GM04504 (cell line): ENCODE results near the gene CCR5AS.
A peak's percentile ranks its signal among the peaks of the same experiment; 100 is the strongest.
"Not testable (repeated sequence)": the region's sequence is repeated elsewhere in the genome, so short reads cannot be mapped to it uniquely, and the experiment has no call there.

Experiments used
- DNase-seq: peaks from one replicate; pipeline ENCODE4 v3.0.0-alpha.2; 2012; ENCODE audit warnings: low read depth

CCR5AS gene

GRCh38 chr3:46406788-46407611 lies at the start of gene CCR5AS, which contains the start of gene CCRL2:
CCR5AS (minus strand) TSS chr3:46407066.
CCRL2 (plus strand) TSS chr3:46407259; CDS start chr3:46408080, 821 bp downstream.
- peak; percentile 3 for DNase-seq

- DNase-seq, result no peak
Observed at GRCh38 chr3:46456118-46456517, 49.3 kb upstream of the CCR5AS start.

DNA sequence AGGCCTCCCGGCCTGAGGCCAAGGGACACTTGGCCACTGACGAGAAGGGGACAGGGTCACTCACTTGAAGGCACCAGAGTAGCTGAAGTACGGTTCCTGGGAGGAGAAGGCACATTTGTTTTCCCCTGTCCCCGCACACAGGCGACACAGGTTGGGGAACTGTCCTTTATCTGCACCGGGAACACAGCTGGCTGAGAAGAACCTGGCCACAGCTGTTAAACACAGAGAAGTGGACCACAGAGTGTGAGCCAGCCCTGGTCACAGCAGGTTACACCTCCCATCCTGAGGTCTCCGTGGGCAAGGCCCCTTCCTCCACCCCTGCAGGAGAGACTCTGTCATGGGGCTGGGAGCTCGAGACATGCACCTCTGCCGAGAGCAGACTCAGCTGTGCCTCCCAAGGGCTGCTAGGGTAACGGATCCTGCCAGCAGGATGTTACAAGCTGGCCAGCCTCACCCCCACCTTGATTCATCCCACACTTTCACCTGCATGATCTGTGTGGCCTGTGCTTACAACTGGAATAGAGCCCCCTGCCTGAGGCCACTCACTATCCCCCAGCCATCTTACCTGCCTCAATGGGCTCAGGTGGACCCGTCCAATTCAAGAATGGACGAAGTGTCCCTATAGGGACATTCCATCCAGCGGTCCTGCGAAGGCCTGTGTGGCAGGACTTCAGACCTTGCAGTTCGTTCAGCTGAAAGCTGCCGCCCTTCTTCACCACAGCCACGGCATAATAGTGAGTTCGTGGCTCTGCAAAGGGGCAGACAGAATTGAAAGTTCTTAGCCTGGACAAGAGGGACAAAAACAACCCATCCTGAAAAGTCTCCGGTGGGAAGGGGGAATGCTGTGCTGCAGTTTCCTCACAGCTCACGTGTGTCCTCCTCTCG lies 48.6 kb upstream of the CCR5AS start:
- no peak for DNase-seq

DNA sequence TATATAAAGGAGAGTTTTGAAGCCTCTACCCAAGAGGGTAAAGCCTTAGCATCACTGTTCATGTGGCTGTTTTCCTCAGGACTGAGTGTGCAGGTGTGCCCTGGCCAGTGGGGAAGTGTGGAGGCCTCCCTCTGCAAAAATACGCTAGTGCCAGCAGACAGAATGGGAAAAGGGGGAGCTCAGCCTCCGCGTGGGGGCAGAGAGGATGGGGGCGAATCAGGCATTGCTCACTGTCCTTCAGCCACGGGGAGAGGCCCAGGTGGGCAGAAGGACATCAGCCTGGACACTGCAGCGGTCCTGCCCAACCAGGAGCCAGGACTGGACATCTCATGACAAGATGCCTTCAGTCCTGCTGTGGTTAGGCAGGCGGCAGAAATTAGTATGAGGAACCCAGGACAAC lies 47.7 kb upstream of the CCR5AS start:
- no peak for DNase-seq

DNA sequence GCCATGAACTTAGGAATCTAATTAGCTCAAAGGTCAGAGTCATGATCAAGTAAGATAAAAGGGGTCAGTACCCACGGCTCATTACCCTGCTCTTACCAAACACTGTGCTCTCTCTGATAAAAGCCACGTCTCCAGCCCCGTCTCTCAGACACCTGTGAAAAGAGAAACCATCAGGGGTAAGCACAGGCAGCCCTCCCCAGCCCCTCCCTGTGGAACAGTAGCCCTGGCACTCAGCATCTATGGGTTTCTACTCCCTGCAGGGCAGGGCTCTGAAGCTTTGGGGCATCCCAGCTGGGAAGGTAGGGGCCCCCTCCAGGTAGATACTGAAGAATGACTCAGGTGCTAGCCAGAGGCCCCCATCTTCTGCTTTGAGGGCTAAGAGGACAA lies 47.3 kb upstream of the CCR5AS start:
- DNase-seq, result no peak

DNA sequence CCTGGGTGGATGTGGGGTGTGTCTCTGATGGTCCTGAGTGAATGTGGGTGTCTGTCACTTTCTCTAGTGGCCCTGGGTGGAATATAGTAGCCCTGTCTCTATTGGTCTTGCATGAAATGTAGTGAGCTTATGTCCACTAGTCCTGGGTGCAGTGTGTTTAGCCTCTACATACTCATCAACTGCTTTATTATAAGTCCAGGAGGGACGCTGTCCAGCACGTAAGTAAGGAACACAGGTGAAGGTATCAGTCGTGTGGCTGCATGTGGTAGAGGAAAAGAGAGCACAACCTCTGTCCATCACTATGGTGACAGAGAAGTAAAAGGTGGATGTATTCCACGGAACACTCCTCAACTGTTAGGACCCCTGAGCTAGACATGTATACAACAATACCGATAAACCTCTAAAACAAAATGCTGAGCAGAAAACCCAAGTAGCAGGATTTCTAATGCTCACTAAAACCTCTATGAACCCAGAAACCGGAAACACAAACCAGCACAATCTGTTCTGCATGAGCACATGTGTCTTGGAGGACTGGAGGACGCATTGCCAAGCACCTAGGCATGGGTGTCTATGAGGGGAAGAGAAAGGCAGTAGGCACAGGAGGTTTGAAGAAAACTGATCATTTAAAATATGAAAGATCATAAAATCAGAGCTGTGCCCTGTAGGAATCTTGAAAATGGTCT lies 46.8 kb upstream of the CCR5AS start:
- DNase-seq, result no peak

DNA sequence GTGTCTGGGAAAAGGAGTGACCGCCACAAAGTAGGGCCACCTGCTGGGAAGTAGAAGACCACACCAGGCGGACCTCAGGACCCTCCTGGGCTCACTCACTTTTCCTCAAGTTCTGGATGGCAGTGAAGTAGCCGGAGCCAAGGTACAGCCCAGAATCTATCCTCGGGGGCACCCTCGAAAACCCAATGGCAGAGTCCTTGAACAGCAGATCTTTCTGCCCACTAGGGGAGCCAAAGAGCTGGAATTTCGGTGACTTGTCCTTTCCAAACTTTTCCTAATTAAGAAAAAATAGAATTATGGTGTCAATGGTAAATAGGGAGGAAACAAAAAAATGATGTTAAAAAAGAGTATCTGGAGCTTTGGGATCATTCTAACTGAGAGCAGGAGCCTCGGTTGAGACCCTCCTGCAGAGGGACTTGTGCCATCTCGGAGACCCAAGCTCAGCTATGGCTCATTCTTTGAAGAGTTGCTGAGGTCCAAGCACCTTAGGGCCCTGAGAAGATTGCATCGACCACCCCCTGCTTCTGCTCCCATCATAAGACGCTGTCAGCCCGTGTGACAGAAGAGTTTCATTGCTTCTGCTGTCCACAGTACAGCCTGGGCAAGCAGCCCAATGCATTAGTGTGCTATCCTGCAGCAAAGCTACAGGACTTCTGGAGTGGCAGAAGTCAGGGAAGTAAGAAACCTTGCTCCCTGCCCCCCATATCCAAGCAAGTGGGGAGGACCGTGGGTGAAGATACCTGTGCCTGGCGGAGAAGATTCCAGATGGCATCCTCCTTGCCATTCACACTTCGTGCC lies 43.1 kb upstream of the CCR5AS start:
- DNase-seq, result no peak

DNA sequence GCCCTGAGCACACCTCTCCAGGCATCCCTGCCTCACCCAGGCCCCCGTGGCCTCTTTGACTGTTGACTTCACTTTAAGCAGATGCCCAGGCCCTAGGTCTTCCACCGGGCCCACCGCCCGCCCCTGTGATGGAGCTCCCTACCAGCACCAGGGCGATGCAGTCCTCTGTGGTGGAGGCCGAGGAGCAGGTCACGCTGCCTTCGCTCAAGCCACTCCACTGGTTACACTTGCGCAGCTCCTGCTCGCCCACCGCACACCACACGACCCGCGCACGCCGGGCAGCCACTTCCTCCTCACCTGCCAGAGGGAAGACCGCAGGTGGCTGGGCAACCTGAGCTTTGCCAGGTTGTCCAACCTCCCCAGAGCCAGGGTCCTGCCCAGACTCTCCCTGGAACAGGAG lies 41.9 kb upstream of the CCR5AS start:
- DNase-seq, result no peak

DNA sequence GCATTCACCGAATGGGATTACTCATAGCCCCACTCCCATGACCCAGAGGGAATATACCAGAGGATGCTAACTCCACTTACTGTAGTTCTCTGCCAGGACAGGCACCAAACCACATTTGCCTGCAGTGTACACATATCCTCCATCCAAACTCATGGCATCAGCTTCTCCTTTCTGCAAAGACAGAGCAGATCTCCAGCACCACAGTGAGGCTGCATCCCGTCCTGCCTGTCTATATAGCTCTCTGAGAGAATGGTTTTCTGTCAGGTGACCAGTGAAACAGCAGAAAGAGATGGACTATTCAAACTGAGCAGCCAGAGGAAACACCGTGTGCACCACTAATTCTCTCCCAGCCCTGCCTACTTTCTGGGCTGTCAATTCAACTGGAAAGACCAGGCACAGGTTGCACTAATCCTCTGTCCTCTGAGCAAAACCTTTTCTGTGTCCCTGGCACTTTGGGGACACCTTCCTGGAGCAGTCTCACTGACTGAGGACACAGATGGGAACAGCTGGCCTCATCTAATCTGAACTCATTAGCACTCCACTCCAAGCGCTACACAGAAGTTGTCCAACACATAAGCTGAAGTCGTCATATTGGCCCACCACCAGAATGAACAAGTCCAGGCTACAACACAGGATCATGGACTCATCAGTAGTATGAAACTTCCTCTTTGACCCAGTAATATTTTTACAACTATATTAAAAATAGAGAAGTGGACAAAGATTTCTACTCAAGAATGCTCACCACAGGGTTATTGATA lies 40.5 kb upstream of the CCR5AS start:
- DNase-seq, result no peak

DNA sequence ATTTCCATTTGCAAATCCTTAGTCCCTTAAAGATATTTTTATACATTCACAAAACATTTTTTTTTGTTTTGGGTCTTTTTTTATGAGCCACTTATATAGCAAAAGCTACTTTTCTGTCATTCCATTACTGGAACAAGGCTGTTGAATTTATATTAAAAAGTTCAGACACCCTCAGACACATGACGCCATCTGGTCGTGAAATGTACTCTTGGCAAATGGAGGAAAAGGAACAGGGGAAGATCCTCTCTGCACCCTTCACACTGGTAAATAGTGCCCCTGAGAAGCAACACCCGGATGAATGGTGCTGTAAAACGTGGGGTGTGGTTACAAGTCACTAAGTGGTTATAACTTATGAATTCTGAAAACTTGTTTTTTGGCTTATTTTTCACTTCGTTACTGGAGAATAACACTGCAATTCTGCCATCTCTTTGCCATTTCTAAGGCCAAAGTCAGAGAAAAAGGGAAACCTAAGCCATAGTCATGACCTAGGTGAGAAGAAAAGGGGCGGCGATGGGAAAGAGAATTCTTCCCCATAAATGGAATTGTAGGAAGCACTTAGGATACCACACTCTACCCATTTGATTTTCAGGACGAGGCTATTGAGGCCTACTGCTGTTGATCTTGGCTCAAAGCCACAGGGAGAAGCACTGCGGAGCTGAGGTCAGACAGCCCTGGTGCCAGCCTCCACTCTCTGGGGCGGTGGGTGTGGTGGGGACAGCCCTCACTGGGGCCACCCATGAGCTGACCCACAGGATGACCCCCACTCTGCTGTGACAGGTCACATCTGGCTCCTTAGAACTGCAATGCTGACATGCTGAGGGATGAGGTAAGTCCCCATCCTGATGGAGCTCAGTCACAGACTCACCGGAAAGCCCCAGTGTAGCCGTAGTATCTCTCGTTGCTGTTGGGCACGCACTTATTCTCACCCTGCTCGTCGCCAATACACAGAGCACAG lies 36.0 kb upstream of the CCR5AS start:
- DNase-seq, result no peak

DNA sequence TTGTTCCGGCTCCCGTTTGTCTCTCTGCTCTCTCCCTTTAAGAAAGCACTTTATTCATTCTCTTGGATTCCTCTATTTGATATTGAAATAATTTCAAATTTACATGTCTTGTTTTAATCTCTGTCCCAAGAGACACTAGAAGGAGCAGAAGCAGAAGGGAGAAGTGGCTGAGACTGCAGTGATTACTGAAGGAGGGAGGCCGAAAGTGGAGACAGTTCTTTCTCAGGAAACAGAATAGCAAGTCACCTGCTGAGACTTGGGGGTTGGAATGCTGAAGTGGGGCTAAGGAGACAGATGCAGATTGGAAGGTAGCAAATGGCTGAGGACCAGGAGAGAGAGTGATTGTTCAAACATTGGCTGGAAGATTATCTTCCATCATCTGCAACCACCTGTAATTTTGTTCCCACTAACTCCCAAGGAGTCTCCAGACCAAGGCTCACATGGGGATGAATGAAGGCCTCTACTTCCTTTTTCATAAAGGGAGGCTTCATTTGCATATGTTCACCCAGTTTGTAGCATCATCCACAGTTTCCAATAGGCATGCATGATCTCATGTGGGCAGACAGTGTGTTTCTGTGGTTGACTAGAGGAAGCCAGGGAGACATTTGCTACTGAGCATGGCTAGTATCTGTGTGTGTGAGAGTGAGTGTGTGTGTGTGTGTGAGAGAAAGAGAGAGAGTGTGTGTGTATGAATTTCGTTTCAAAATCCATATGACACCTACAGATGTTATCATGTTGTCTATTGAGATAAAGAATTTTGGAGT lies 33.8 kb upstream of the CCR5AS start:
- no peak for DNase-seq

DNA sequence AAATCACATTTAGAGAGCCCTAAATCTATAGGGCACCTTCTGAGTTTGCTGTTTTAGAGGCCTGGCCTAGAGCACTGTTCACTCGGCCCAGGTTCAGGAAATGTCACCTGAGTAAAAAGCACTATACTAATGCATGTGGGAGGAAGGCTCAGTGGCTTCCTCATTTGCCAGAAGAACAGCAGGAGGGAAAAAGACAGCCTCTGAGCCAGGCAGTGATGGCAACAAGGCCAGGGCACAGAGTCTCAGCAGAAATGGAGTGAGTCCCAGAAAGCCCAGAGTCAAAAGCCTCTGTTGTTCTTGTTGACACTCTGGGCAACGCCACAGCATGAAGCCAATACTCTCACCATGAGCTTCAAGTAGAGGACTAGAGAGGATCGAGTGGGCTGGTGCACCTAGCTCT lies 32.0 kb upstream of the CCR5AS start:
- DNase-seq, result no peak

DNA sequence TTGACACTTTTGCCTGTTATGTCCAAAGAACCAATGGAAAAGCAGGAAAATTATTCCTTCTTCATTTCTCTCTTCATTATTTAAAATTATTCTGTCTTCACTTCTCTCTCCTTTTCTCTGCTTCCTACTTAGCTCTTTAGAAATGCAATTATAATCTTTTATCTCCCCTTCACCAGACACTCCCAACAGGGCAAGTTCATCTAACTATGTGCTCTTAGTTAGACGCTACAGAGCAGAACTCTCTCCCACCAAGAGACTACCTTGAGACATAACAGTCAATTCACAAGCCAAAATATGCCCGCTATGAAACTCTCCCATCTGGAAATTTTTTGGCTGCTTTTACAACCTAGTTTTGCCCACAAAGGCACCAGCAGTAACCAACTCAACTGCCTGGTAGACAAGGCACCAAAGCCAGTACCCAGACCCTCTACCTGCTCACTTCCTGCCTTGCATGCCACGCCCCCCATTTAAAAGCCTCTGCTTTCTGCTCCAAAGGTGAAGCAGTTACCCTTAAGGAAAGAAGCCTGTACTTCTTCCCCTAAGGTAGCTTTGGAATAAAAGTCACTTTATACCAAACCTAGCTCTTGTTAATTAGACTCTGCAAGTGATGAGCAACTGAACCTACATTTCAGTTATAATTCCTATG lies 28.3 kb upstream of the CCR5AS start:
- DNase-seq, result no peak

DNA sequence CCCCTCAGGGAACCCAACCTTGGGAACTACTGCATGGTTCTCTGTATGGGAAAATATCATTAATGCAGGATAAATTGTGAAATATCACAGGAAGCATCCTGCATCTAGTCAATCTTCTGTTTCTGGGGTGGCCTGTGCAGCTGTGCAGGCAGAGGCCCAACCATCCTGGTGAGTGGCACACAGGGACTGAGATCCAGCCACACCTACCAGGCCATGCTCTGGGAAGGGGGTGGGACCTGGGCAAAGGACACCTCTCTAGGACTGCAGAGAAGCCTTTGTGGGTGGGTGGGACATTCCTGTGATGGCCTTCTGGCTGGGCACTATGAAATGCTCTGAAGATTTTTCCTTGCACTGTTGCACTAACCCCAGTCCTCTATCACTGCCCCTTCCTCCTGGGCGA lies 27.0 kb upstream of the CCR5AS start:
- DNase-seq, result no peak

DNA sequence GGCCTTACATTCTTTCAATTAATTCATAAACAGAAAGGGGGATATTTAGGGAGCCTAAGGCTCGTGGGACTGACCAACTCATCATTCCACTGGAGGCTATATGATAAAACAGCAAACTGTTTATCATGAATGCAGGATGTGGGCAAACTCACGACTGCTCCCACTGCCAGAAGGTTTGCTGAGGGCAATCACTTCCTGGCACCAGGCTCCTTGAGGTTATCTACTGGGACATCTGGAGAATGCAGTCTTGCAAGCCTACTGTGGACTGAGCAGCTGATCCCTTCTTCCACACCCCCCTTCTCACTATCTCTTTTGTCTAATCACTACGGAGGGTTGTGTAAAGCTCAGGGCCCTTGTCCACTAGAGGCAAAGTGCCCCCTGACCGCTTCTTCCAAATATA lies 26.3 kb upstream of the CCR5AS start:
- DNase-seq, result not testable (repeated sequence)

DNA sequence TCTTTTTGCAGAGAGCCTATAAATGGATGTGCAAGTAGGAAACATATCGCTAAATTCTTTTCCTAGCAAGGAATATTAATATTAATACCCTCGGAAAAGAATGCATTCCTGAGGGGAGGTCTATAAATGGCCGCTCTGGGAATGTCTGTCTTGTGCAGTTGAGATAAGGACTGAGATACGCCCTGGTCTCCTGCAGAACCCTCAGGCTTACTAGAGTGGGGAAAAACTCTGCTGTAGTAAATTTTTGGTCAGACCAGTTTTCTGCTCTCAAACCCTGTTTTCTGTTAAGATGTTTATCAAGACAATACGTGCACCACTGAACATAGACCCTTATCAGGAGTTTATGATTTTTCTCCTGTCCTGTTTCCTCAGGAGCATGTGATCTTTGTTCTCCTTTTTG lies 25.0 kb upstream of the CCR5AS start:
- not testable (repeated sequence) for DNase-seq

DNA sequence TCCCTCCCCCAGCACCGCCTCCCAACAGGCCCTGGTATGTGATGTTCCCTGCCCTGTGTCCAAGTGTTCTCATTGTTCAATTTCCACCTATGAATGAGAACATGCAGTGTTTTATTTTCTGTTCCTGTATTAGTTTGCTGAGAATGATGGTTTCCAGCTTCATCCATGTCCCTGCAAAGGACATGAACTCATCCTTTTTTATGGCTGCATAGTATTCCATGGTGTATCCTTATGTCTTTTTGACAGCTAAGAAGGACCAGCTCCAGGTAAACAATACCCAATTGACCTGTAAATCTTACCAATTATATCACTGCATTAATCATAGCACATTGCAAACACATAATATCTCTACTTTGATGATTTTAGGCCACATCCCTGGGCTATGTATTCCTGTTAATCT lies 24.0 kb upstream of the CCR5AS start:
- DNase-seq, result not testable (repeated sequence)

- no peak for DNase-seq
Observed at GRCh38 chr3:46429671-46430070, 22.8 kb upstream of the CCR5AS start.
